ENCODE results near the gene SLC24A3. TPM values are rescaled to one million over a fixed set of nuclear protein-coding genes. Genes with fewer than 3 reads are reported as not detected.

The SLC24A3 gene
- total and polyA plus RNA-seq, 12 donors = 0.21 to 2.6 (median 0.84) TPM

DNA sequence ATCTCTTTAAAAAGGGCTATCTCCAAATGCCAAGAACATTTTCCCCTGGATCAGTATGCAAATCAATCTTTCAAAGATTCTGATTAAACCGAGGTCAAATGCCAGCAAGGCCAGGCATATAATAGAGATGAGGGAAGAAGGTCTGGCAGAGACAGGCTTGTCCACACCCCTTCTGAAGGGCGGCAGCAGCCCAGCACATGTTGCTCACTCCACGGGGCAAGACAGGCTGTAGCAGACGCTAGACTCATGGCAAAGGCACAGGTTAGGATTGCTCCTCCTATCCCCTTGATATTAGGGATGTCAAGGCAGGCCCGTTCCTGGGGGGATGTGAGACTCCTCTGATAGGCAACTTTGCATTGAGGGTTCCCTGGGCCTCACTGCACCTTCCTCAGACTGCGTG is 440.9 kb downstream of the SLC24A3 start:
- Histone ChIP-seq H3K27ac (no peak overlapping the region), H3K27me3 (peaks cover 0 to 16% (median 3%) of the 10 kb centered on the region in 7 donors), H3K4me3 (no peak overlapping the region), H3K9me3 (peaks cover 0 to 15% (median 0%) of the 10 kb centered on the region in 11 donors), H3K36me3 (no peaks in the 10 kb centered on the region), H3K4me1 (no peaks in the 10 kb centered on the region)
- intact Hi-C loops (cut with DNase I) = loop anchor here in 1 of 10 donors (10.0 kb wide), 1 partner anchor 1019 kb away; no protein-coding TSS in a partner anchor
- WGBS, 2 donors = 44 to 57% methylated on average over 6 of the region's 6 CpGs
- no peak for TF ChIP-seq CTCF (IDR thresholded peaks at IDR 0.05)
- no peak for DNase-seq
- ATAC-seq = peak in 1 of 8 donors; percentile 13

DNA sequence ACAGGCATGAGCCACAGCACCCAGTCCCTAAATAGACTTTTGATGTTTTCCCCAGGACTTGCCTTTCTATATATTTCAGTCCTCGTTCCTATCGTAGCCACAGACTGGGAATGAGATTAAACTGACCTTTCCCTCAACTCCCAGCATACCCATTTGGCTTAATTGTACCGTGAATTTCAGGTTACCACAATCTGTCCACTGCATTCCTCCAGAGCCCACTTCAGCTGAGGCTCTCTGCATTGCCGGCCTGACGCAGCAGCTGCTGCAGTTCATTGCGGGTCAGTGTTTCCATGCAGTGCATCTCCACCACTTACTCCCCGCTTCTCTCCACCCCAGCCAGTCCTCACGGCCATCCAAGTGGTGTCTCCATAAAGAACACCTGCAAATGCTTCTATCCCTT is 442.5 kb downstream of the SLC24A3 start:
- Histone ChIP-seq H3K4me1 (no peaks in the 10 kb centered on the region), H3K36me3 (no peaks in the 10 kb centered on the region), H3K27ac (no peak overlapping the region), H3K4me3 (no peak overlapping the region), H3K9me3 (peaks cover 0 to 15% (median 0%) of the 10 kb centered on the region in 11 donors), H3K27me3 (peaks cover 0 to 23% (median 5%) of the 10 kb centered on the region in 7 donors)
- ATAC-seq (no peak), DNase-seq (no peak)
- no peak for TF ChIP-seq CTCF (IDR thresholded peaks at IDR 0.05)
- WGBS, 2 donors = 91 to 93% methylated on average over 8 of the region's 8 CpGs
- intact Hi-C loops (cut with DNase I) = loop anchor here in 1 of 10 donors (10.0 kb wide), 1 partner anchor 1020 kb away; no protein-coding TSS in a partner anchor

GRCh38 chr20:19658137-19658536 is 445.7 kb downstream of the SLC24A3 start:
- 86 to 92% methylated on average over 15 of the region's 15 CpGs for WGBS, 2 donors
- no peak for TF ChIP-seq CTCF (IDR thresholded peaks at IDR 0.05)
- intact Hi-C loops (cut with DNase I) = loop anchor here in 1 of 10 donors (10.0 kb wide), 1 partner anchor 1023 kb away; no protein-coding TSS in a partner anchor

DNA sequence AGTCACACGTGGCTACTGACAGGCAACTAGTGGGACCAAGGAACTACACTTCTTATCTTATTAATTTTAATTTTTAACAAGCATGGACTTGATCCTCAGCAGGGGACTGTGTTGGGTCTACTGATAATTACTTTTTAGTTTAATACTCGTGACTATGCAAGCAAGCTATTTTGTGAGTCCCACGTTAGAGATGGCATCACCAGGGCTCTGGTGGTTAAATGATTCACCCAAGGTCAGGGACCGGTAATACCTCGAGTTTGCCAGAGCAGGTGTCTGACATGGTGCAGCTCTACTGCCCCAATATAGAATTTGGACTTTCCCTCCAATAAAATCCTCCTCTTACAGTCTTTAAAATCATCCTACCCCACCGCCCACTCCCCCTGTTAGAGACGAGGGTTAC is 447.0 kb downstream of the SLC24A3 start:
- DNase-seq (no peak), ATAC-seq (no peak)
- H3K4me1 ChIP-seq = peaks cover 0 to 7% (median 5%) of the 10 kb centered on the region in 9 donors
- intact Hi-C loops (cut with DNase I) = loop anchor here in 1 of 10 donors (10.0 kb wide), 1 partner anchor 1025 kb away; no protein-coding TSS in a partner anchor
- no peaks in the 10 kb centered on the region for H3K36me3 ChIP-seq
- TF ChIP-seq CTCF (IDR thresholded peaks at IDR 0.05) = no peak
- no peak overlapping the region for H3K4me3 ChIP-seq
- no peak overlapping the region for H3K27ac ChIP-seq
- H3K27me3 ChIP-seq = peaks cover 0 to 37% (median 16%) of the 10 kb centered on the region in 7 donors
- no peaks in the 10 kb centered on the region for H3K9me3 ChIP-seq
- 79 to 85% methylated on average over 7 of the region's 7 CpGs for WGBS, 2 donors

More at GRCh38 chr20:19658137-19658536, 445.7 kb downstream of the SLC24A3 start:
- no peak overlapping the region for H3K27ac ChIP-seq
- H3K4me3 ChIP-seq = no peak overlapping the region
- DNase-seq (no peak), ATAC-seq (no peak)
- peaks cover 0 to 35% (median 13%) of the 10 kb centered on the region in 7 donors for H3K27me3 ChIP-seq
- no peaks in the 10 kb centered on the region for H3K36me3 ChIP-seq
- H3K9me3 ChIP-seq = no peaks in the 10 kb centered on the region
- peaks cover 0 to 7% (median 5%) of the 10 kb centered on the region in 9 donors for H3K4me1 ChIP-seq
